PC-3 (cell line): ENCODE measurements around the gene PCDHB10. TPM values are rescaled to one million over a fixed set of nuclear protein-coding genes. Genes with fewer than 3 reads are reported as not detected.
"Not testable (repeated sequence)": the region's sequence is repeated elsewhere in the genome, so short reads cannot be mapped to it uniquely, and the experiment has no call there.

Experiments used
- ATAC-seq: fragments of 200-7000 bp; cut with Tn5 transposase; 2 replicates; pipeline ENCODE4 v1.9.1; 2020; ENCODE audit warnings: mild to moderate bottlenecking, moderate library complexity
- BruUV-seq: library from RNA; stranded (reverse); fragments of 400-500 nt; replicated peaks from 2 replicates; lab custom pipeline; 2021; lab: Mats Ljungman, UMichigan
- CTCF ChIA-PET: fragments of 300-600 bp; sonication (Branson Sonifier 250); formaldehyde crosslinking; loops from one replicate; lab custom pipeline; 2022; ENCODE audit warnings: antibody characterized with exemption; lab: Charles Lee
- POLR2A ChIA-PET: fragments of 300-600 bp; sonication (Branson Sonifier 250); formaldehyde crosslinking; loops from one replicate; lab custom pipeline; 2022; ENCODE audit warnings: antibody characterized with exemption; ENCODE audit not compliant: unreplicated experiment; lab: Charles Lee
- DNase-seq: peaks from one replicate; pipeline ENCODE4 v3.0.0-alpha.2; 2015
- H2AFZ ChIP-seq: fragments of 300-600 bp; sonication (generic); 2 replicates; pipeline ENCODE4 v1.6.0; 2016; ENCODE audit warnings: antibody characterized with exemption, low read length
- H3F3A ChIP-seq: fragments of 300-600 bp; sonication (generic); one replicate; pipeline ENCODE4 v1.6.0; 2017; ENCODE audit warnings: antibody characterized with exemption, low read length, control low read depth, mild to moderate bottlenecking; ENCODE audit not compliant: unreplicated experiment
- H3K27ac ChIP-seq: fragments of 300-600 bp; sonication (generic); 2 replicates; pipeline ENCODE4 v1.5.1; 2016; ENCODE audit warnings: mild to moderate bottlenecking, low read length
- H3K27me3 ChIP-seq: fragments of 300-600 bp; sonication (generic); 2 replicates; pipeline ENCODE4 v1.6.1; 2016; ENCODE audit warnings: low read length, mixed read lengths
- H3K36me3 ChIP-seq: fragments of 300-600 bp; sonication (generic); 2 replicates; pipeline ENCODE4 v1.6.1; 2016; ENCODE audit warnings: low read depth, mixed run types, low read length, mixed read lengths
- H3K4me1 ChIP-seq: fragments of 300-600 bp; sonication (generic); 2 replicates; pipeline ENCODE4 v1.5.1; 2016; ENCODE audit warnings: low read length; ENCODE audit not compliant: insufficient read depth
- H3K4me2 ChIP-seq: fragments of 300-600 bp; sonication (generic); 2 replicates; pipeline ENCODE4 v1.6.0; 2016; ENCODE audit warnings: low read length
- H3K4me3 ChIP-seq: fragments of 300-600 bp; sonication (generic); 2 replicates; pipeline ENCODE4 v1.5.1; 2016; ENCODE audit warnings: mild to moderate bottlenecking, low read length, mixed read lengths
- H3K79me2 ChIP-seq: fragments of 300-600 bp; sonication (generic); 2 replicates; pipeline ENCODE4 v1.6.1; 2017; ENCODE audit warnings: low read length, mixed read lengths
- H3K9ac ChIP-seq: fragments of 300-600 bp; sonication (generic); 2 replicates; pipeline ENCODE4 v1.6.0; 2016; ENCODE audit warnings: mild to moderate bottlenecking, low read length
- H3K9me2 ChIP-seq: fragments of 300-600 bp; sonication (generic); replicated peaks from 2 replicates; pipeline ENCODE4 v1.6.1; 2016; ENCODE audit warnings: mixed run types, low read length, mixed read lengths
- H3K9me3 ChIP-seq: fragments of 300-600 bp; sonication (generic); 2 replicates; pipeline ENCODE4 v1.6.1; 2016; ENCODE audit warnings: low read length, mixed read lengths
- H4K20me1 ChIP-seq: fragments of 300-600 bp; sonication (generic); 2 replicates; pipeline ENCODE4 v1.6.1; 2016; ENCODE audit warnings: low read length, mixed read lengths
- CTCF ChIP-seq: fragments of 300-600 bp; sonication (generic); conservative IDR thresholded peaks from 2 replicates; pipeline ENCODE4 v1.5.1; 2017; ENCODE audit warnings: antibody characterized with exemption, low read depth, mild to moderate bottlenecking, low read length
- EZH2 ChIP-seq: fragments of 300-600 bp; sonication (generic); IDR thresholded peaks from one replicate; pipeline ENCODE4 v1.6.1; 2017; ENCODE audit warnings: antibody characterized with exemption, mild to moderate bottlenecking, low read length; ENCODE audit not compliant: unreplicated experiment
- EZH2phosphoT487 ChIP-seq: fragments of 300-600 bp; sonication (generic); IDR thresholded peaks from 2 replicates; pipeline ENCODE4 v1.6.1; 2018; ENCODE audit warnings: mild to moderate bottlenecking, antibody characterized with exemption, low read length, borderline replicate concordance
- intact Hi-C: fragments of 100-400 bp; cut with micrococcal nuclease; formaldehyde crosslinking; loops from 2 replicates; pipeline ENCODE4 v1.9.0; 2023
- total RNA-seq: library from RNA; depleted of rRNA; stranded (reverse); fragments of >200 nt; gene quantifications from 2 replicates; pipeline ENCODE4 v1.2.3, GENCODE V29; 2014

PCDHB10 gene
- total RNA-seq, 1 experiment from 2014 or later = 0.33 TPM

GRCh38 chr5:141196363-141196762, 4.2 kb downstream of the PCDHB10 start:
- Histone ChIP-seq H3K9me2 (no peaks in the 10 kb centered on the region), H3F3A (no peaks in the 10 kb centered on the region), H3K9ac (no peak overlapping the region), H3K27ac (no peak overlapping the region), H3K27me3 (no peaks in the 10 kb centered on the region), H3K9me3 (peaks cover 3% of the 10 kb centered on the region; the same call in 1 of the 2 replicates), H3K36me3 (no peaks in the 10 kb centered on the region), H3K79me2 (no peaks in the 10 kb centered on the region), H4K20me1 (no peaks in the 10 kb centered on the region), H2AFZ (no peak overlapping the region), H3K4me3 (no peak overlapping the region), H3K4me2 (no peak overlapping the region), H3K4me1 (no peaks in the 10 kb centered on the region)
- no TSS peak for BruUV-seq
- ATAC-seq (no peak), DNase-seq (no peak)
- intact Hi-C loops = no loop called here
- POLR2A ChIA-PET = no interaction called here
- CTCF ChIA-PET = no interaction called here
- TF ChIP-seq EZH2phosphoT487 (no peak), CTCF (no peak), EZH2 (no peak)

- H3K27me3 ChIP-seq = no peaks in the 10 kb centered on the region
- H3K9ac ChIP-seq = no peak within 1 kb of the TSS
- TF ChIP-seq EZH2phosphoT487 (no peak), CTCF (peak; percentile 45; the same call in 1 of the 2 replicates)
- H2AFZ ChIP-seq = no peak within 1 kb of the TSS; the same call in 1 of the 2 replicates
- H3K9me3 ChIP-seq = peaks cover 3% of the 10 kb centered on the region; the same call in 1 of the 2 replicates
- H3K4me3 ChIP-seq = no peak within 1 kb of the TSS
- no peak for ATAC-seq
- H3K79me2 ChIP-seq = no peaks in the 10 kb centered on the region
- no peak within 1 kb of the TSS for H3K27ac ChIP-seq
- H3F3A ChIP-seq = no peaks in the 10 kb centered on the region
- H4K20me1 ChIP-seq = no peaks in the 10 kb centered on the region
- 0 out of 2 replicates have a peak within 1 kb of the TSS, but pooled peaks have one; percentile 18 for H3K4me2 ChIP-seq
- no peaks in the 10 kb centered on the region for H3K9me2 ChIP-seq
- peak; percentile 37 for DNase-seq
- no peaks in the 10 kb centered on the region for H3K4me1 ChIP-seq
- POLR2A ChIA-PET = no interaction called here
- CTCF ChIA-PET = interaction anchor here (0.6 kb wide), 1 partner anchor 299 kb away, joined by 4 read pairs; no protein-coding TSS in a partner anchor
- no TSS peak for BruUV-seq
- no peaks in the 10 kb centered on the region for H3K36me3 ChIP-seq
- intact Hi-C loops = no loop called here
Observed at GRCh38 chr5:141199359-141200235, 7.4 kb downstream of the PCDHB10 start, which contains the start of gene PCDHB11. Gene PCDHB11 (plus strand): TSS chr5:141199627. CDS start chr5:141199775, 148 bp downstream.

GRCh38 chr5:141201126-141201525, 9.0 kb downstream of the PCDHB10 start:
- POLR2A ChIA-PET, H3K9me2 ChIP-seq, H3K27me3 ChIP-seq, H3K4me2 ChIP-seq, BruUV-seq, H3F3A ChIP-seq, H4K20me1 ChIP-seq, H3K4me3 ChIP-seq, ATAC-seq, H3K27ac ChIP-seq, DNase-seq, CTCF ChIA-PET, H3K4me1 ChIP-seq, H3K9ac ChIP-seq, H2AFZ ChIP-seq, intact Hi-C loops, H3K79me2 ChIP-seq, H3K9me3 ChIP-seq, H3K36me3 ChIP-seq: not testable (repeated sequence)

GRCh38 chr5:141201646-141202045, 9.5 kb downstream of the PCDHB10 start:
- H3K9me2 ChIP-seq, H3K4me2 ChIP-seq, H2AFZ ChIP-seq, H3K27me3 ChIP-seq, ATAC-seq, CTCF ChIA-PET, H3K9me3 ChIP-seq, H4K20me1 ChIP-seq, H3K79me2 ChIP-seq, POLR2A ChIA-PET, H3K9ac ChIP-seq, H3K36me3 ChIP-seq, DNase-seq, H3K4me3 ChIP-seq, intact Hi-C loops, H3K27ac ChIP-seq, H3F3A ChIP-seq, BruUV-seq, H3K4me1 ChIP-seq: not testable (repeated sequence)
